Hepatocyte (in vitro differentiated cells): Measurements from ENCODE around the gene TPRX1.

ENCODE experiments used
- EZH2 ChIP-seq: fragments of 200-600 bp; sonication (generic); IDR thresholded peaks from 2 replicates; pipeline ENCODE4 v1.6.1; 2016; ENCODE audit warnings: antibody characterized with exemption, mild to moderate bottlenecking, borderline replicate concordance
- EZH2phosphoT487 ChIP-seq: fragments of 200-600 bp; sonication (generic); IDR thresholded peaks from one replicate; pipeline ENCODE4 v1.6.1; 2018; ENCODE audit warnings: antibody characterized with exemption, mild to moderate bottlenecking, low read depth, moderate library complexity; ENCODE audit not compliant: unreplicated experiment, severe bottlenecking
- TF ChIP-seq, protein P1 (sequence below): fragments of 200-600 bp; sonication (generic); IDR thresholded peaks from 2 replicates; pipeline ENCODE4 v1.5.1; 2016; ENCODE audit warnings: antibody characterized with exemption, mild to moderate bottlenecking; ENCODE audit not compliant: poor library complexity

- TF ChIP-seq EZH2 (no peak), EZH2phosphoT487 (no peak)
- TF ChIP-seq, protein P1, sequence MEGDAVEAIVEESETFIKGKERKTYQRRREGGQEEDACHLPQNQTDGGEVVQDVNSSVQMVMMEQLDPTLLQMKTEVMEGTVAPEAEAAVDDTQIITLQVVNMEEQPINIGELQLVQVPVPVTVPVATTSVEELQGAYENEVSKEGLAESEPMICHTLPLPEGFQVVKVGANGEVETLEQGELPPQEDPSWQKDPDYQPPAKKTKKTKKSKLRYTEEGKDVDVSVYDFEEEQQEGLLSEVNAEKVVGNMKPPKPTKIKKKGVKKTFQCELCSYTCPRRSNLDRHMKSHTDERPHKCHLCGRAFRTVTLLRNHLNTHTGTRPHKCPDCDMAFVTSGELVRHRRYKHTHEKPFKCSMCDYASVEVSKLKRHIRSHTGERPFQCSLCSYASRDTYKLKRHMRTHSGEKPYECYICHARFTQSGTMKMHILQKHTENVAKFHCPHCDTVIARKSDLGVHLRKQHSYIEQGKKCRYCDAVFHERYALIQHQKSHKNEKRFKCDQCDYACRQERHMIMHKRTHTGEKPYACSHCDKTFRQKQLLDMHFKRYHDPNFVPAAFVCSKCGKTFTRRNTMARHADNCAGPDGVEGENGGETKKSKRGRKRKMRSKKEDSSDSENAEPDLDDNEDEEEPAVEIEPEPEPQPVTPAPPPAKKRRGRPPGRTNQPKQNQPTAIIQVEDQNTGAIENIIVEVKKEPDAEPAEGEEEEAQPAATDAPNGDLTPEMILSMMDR: peak; percentile 90
Measured at GRCh38 chr19:47790398-47790814, 13.9 kb downstream of the TPRX1 start.
